Measurements from ENCODE around the gene NUAK1.

Gene NUAK1

DNA sequence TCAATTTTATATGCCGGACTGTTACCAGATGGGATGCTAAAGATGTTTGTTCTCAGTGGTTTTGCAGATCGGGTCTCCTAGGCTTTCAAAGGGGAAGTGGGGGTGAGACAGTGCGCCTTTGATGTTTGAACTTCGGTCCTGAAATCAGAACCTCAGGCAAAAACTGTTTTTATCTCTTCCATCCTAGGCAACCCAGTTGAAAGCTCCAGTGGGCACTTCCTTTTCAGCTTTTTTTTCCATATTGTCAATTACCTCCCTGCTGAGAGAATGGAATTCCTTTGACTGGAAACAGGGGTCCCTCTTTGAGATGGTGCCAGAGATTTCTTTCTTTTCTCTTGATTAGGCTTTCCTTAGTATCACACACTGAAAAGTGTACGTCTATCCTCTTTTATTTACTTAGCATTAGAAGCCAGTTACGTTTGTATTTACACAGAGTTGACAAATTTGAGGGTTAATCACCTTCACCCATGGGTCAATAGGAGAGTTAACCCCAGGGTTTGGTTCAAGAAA lies 40.0 kb downstream of the NUAK1 start:
- H3K4me3 ChIP-seq (ENCODE audit: low read depth, low read length) = no peak overlapping the region
- TF ChIP-seq, protein P1, sequence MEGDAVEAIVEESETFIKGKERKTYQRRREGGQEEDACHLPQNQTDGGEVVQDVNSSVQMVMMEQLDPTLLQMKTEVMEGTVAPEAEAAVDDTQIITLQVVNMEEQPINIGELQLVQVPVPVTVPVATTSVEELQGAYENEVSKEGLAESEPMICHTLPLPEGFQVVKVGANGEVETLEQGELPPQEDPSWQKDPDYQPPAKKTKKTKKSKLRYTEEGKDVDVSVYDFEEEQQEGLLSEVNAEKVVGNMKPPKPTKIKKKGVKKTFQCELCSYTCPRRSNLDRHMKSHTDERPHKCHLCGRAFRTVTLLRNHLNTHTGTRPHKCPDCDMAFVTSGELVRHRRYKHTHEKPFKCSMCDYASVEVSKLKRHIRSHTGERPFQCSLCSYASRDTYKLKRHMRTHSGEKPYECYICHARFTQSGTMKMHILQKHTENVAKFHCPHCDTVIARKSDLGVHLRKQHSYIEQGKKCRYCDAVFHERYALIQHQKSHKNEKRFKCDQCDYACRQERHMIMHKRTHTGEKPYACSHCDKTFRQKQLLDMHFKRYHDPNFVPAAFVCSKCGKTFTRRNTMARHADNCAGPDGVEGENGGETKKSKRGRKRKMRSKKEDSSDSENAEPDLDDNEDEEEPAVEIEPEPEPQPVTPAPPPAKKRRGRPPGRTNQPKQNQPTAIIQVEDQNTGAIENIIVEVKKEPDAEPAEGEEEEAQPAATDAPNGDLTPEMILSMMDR (IDR thresholded peaks at IDR 0.05; ENCODE audit: borderline replicate concordance, insufficient read depth, low read depth, low read length) = no peak

DNA sequence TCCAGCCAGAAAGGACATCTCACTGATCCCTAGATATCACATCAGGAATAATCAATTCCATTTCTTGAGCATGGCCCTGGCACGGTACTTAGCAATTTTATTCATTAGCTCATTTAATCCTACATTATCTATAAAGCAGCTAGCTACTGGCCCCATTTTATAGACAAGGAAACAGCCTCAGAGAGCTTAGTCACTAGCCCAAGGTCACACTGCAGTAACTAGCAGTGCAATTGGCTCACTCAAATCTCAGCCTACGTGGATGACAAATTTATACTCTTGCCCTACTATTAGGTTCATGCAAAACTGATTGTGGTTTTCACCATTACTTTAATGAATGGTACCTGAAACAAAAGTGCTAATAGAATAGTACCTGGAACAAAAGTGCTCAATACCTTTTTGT lies 41.7 kb downstream of the NUAK1 start:
- TF ChIP-seq, protein P1 (IDR thresholded peaks at IDR 0.05; ENCODE audit: borderline replicate concordance, insufficient read depth, low read depth, low read length) = no peak
- no peak overlapping the region for H3K4me3 ChIP-seq (ENCODE audit: low read depth, low read length)

DNA sequence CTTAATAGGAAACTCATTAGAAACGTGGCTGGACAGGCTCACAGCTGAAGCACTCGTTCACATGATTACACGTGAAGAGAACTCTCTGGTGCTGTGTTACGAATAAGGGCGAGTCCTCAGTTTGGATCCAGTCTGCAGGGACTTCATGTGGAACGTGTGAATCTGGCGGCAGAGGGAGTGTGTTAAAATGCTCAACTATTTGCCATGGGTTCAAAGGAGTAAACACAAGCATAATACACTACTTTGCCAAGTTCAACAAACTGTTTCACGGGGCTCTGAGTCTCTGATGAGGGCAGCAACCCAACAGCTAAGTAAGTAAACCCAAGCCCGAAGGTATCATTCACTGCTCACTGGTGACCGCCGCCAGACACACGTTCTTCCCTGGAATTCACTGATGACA lies 42.4 kb downstream of the NUAK1 start:
- H3K4me3 ChIP-seq (ENCODE audit: low read depth, low read length) = no peak overlapping the region
- TF ChIP-seq, protein P1 (IDR thresholded peaks at IDR 0.05; ENCODE audit: borderline replicate concordance, insufficient read depth, low read depth, low read length) = no peak

DNA sequence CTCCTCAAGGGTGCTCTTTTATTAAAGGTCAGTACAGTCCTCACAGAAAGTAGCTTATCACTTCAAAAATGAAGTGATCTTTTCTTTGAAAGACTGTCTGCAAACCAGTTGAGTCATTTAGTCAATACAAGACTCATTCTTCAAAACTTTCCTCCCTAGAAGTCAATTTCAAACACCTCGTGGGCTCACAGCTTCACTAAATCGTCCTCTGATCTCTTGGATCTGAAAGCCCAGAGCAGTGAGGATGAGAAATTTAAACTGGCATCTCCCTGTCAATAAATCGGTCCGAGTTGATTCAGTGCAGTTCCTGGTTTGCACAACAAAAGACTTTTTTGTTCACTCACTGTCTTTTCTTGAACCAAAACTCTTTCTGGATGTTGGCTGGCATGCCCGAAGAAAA lies 44.5 kb downstream of the NUAK1 start:
- no peak overlapping the region for H3K4me3 ChIP-seq (ENCODE audit: low read depth, low read length)

DNA sequence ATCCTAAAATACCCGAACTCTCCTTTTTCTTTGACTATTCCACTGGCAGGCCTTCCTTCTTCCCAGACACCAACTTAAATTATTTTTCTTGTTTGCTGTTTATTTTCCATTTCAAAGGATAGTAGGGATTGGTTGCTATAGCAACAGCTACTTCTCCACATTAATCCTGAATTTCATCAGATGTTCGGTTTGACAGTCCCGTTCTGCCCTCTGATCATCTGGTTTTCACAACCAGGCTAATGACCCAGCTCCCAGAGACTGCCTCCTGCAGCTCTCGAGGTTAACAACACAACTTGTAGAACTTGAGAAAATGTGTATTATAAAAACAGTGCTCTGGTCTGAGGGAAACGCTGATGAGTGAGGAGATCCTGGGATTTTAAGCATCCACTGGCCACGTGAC lies 45.5 kb downstream of the NUAK1 start:
- no peak overlapping the region for H3K4me3 ChIP-seq (ENCODE audit: low read depth, low read length)
- TF ChIP-seq, protein P1 (IDR thresholded peaks at IDR 0.05; ENCODE audit: borderline replicate concordance, insufficient read depth, low read depth, low read length) = no peak

More for the DNA sequence above, 44.5 kb downstream of the NUAK1 start:
- TF ChIP-seq, protein P1 (IDR thresholded peaks at IDR 0.05; ENCODE audit: borderline replicate concordance, insufficient read depth, low read depth, low read length) = no peak

DNA sequence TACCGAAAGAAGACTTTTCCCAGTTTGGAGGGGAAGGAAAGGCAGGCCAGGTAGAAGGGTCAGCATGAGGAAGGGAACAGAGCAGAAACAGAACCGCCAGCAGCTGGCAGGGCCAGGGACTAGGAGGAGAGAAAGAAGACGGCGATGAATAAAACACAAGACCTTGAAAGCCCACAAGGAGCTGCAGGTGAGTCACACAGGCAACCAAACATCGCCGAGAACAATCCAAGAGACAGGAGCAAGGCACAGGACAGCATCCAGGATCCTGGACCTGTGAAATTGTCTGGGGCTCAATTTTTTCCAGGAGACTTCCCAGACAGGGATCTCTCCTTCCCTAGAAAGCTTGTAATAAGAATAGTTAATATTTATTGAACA lies 47.3 kb downstream of the NUAK1 start:
- no peak overlapping the region for H3K4me3 ChIP-seq (ENCODE audit: low read depth, low read length)
- TF ChIP-seq, protein P1 (IDR thresholded peaks at IDR 0.05; ENCODE audit: borderline replicate concordance, insufficient read depth, low read depth, low read length) = no peak

DNA sequence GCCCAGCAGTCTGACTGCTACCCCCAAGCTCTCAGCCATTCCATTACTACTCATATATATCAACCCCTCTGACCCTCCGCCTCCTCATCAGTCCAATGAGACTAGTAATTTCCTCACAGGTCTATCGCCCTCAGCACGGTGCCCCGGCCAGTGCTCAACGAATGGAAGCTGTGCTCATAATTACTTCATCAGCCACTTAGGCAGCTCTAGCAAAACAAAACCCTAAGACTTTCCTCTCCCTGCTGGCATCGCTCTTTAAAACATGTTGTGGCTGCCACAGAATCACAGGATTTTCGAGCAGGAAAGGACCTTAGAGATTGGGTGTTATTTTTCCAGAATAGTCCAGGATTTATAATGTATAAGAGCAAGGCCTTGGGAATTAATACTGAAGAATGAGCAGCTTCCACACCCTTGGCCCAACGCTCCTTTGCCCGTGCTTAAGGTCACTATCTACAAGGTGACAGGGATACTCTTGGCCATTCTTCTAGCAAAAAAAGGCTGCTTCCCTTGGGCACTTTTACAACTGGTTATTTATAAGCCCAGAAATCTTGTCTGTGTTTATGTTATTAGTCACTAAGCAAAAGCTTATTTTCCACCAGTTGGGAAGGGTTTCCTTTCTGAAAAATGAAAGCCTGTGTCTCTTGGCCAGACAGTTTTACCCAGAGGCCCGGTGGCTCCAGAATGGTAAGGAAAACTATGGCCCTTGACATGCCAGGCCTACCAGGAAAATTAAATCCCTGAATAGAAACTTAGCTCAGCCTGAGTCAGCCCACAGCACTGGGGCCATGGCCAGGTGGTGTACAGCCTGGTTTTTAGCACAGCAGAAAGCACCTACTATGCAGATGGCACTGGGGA lies 47.9 kb downstream of the NUAK1 start:
- TF ChIP-seq, protein P1 (IDR thresholded peaks at IDR 0.05; ENCODE audit: borderline replicate concordance, insufficient read depth, low read depth, low read length) = no peak
- no peak overlapping the region for H3K4me3 ChIP-seq (ENCODE audit: low read depth, low read length)
